HG03354 (cell line): ENCODE measurements around the gene SH2D3C.
A peak's percentile ranks its signal among the peaks of the same experiment; 100 is the strongest.
"Not testable (repeated sequence)": the region's sequence is repeated elsewhere in the genome, so short reads cannot be mapped to it uniquely, and the experiment has no call there.

Source experiments
- ATAC-seq: cut with Tn5 transposase; IDR thresholded peaks from one replicate; pipeline ENCODE4 v1.9.1; 2021; ENCODE audit warnings: mild to moderate bottlenecking; ENCODE audit not compliant: unreplicated experiment, poor library complexity, severe bottlenecking

Gene SH2D3C

DNA sequence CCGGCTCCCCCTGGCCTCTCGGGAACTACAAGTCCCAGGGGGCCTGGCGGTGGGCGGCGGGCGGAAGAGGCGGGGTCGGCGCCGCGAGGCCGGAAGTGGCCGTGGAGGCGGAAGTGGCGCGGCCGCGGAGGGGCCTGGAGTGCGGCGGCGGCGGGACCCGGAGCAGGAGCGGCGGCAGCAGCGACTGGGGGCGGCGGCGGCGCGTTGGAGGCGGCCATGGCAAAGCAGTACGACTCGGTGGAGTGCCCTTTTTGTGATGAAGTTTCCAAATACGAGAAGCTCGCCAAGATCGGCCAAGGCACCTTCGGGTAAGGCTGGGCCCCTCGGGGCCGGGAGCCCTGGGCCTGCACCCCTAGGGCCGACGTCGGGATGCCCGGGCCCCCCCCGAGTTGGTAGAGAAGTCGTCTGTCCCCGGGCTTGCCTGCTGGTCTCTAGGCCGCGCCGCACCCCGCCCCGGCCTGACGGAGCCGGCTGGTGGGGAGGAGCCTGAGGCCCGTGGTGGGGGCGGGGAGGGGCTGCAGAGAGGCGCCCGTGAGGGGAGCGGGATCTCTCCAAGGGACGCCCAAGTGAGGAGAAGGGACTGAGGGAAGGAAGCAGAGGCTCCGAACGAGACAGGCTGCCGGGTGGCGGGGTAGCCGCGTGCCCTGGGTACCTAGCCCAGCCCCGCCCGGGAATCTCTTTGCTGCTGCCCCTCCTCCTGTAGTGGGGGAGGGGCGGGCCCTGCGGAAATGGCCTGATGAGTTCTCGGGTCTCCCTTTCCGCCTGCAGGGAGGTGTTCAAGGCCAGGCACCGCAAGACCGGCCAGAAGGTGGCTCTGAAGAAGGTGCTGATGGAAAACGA is 7.7 kb upstream of the SH2D3C start, which contains the start of gene CDK9:
TSS of gene CDK9 (plus strand) at position 102 of the 840 bp plus-strand sequence. CDS start at position 217, 115 bp downstream.
- ATAC-seq, result peak; percentile 74

DNA sequence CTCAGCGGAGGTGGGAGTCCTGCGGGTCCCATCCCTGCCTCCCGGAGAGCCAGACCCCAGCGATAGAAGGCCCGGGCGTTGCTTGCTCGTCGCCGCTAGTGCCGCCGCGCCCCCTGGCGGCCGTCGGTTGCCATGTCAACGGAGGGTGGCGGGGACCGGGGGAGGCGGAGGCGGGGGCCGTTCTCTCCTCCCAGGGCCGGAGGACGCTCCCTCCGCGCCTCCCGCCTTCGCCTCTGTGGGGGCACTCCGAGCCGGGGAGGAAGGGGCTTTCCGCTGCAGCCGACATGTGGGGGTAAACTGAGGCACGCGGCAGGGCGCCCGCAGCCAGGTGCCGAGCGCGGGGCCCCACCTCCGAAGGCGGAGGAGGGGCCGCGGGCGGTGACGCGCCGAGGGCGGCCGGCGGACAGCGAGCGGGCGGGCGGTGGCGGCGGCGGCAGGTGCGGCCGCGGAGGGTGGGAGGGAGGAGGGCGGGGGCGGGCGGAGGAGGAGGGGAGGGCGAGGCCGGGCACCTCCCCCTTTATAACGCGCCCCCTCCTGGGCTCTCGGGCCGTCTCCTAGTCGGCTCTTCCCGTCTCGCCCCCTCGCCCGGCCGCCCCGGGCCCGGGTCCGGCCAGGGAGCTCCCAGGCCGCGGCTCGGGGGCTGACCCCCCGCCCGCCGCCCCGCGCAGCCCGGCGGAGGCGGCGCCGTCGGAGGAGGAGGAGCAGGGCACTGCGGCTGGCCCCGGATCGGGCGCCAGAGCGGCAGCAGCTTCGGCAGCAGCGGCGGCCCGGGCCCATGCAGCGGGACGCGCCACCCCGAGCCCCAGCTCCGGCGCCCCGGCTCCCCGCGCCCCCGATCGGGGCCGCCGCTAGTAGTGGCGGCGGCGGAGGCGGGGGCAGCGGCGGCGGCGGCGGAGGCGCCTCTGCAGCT is 6.8 kb upstream of the SH2D3C start:
- ATAC-seq, result peak; percentile 45

DNA sequence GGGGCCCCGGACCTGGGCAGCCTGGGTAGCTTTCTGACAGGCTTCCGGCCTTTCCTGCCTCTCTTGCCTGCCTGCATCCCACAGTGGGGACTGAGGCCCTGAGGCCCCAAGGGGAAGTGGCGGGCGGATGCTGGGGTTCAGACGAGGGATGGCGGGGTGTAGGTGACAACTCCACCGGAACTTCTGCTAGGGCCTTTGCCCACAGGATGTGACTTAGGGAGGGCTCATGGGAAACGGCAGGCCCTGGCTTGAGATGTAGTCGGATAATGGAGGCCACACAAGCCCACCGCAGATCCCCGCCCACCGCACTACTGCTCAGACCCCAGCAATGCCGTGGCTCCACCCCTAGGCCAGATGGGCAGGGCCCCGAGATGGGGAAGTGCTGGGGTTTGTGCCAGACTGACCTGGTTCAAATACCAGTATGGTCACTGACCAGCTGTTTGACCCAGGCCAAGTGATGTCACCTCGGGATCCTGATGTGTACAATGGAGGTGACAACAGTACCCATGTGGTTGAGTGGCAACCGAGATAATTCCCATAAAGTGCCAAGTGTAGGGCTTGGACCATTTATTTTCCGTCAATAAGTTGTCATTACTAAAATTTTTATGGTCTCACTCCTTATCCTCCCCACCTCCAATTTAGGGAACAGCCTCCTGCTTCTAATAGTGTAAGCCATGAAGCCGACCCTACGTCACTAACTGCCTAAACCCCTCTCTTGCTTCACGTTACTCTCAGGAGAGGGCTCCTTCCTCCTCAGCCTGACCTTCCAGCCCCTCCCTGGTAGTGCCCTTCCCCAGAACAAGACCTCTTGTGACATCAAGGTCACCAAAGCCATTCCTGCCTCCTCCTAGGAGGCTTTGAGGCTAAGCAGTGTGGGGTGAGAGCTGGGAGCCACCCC is 4.9 kb upstream of the SH2D3C start:
- no peak for ATAC-seq

DNA sequence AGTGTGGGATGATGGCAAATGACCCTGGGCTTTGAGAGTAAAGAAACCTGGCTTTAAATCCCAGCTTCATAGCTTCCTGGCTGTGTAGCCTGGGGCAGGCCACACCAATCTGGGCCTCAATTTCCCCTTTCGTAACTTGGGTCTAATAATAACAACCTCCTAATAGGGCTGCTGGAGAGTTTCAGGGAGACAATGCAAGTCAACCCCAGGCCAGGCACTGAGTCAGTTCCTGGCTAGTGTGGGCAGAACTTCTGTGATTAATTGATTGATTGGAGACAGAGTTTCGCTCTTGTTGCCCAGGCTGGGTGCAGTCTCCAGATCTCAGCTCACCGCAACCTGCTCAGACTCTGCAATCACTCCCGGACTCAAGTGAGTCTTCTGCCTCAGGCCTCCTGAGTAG is 3.3 kb upstream of the SH2D3C start:
- no peak for ATAC-seq

DNA sequence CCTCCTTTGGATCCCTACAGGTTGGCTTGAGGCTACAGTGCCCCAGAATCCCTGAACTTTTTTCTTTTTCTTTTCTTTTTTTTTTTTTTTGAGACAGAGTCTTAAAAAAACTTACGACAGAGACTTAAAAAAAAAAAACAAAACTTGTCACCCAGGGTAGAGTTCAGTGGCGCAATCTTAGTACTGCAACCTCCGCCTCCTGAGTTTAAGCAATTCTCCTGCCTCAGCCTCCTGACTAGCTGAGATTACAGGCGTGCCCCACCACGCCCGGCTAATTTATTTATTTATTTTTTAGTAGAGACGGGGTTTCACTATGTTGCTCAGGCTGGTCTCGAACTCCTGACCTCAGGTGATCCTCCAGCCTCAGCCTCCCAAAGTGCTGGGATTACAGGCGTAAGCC is 2.4 kb upstream of the SH2D3C start:
- ATAC-seq, result not testable (repeated sequence)

DNA sequence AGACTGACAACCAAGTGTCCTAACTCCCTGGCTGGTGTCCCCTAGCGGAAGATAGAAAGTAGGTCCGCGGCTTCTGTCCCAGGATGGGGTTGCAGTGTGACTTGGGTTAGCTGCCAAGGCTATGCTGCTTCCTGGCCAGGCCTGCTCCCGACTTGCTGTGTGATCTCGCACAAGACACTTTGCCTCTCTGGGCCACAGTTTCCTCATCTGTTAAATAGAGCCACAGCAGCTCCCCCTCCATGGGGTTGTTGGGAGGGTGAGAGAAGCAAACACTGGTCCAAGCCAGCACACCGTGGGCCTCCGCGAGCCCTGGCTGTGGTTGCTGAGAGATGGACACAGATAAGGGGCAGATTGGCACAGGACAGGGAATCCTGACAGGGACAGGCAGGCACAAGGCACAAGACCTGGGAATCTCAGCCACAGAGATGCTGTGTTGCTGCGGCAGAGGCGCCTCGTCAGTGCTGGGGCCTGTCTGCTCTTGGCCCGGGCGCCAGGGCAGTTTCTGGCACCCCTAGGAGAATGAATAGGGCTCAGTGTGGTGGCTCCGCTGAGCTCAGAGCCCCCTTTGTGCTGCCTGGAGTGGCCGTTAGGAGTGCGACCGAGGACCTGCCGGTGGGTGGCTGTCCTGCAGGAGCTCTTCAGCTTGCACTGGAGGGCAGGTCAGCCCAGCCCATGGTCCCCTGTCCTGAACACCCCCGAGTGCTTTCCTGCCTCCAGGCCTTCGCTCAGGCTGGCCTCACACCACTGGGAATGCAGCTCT is 1.8 kb upstream of the SH2D3C start:
- no peak for ATAC-seq

DNA sequence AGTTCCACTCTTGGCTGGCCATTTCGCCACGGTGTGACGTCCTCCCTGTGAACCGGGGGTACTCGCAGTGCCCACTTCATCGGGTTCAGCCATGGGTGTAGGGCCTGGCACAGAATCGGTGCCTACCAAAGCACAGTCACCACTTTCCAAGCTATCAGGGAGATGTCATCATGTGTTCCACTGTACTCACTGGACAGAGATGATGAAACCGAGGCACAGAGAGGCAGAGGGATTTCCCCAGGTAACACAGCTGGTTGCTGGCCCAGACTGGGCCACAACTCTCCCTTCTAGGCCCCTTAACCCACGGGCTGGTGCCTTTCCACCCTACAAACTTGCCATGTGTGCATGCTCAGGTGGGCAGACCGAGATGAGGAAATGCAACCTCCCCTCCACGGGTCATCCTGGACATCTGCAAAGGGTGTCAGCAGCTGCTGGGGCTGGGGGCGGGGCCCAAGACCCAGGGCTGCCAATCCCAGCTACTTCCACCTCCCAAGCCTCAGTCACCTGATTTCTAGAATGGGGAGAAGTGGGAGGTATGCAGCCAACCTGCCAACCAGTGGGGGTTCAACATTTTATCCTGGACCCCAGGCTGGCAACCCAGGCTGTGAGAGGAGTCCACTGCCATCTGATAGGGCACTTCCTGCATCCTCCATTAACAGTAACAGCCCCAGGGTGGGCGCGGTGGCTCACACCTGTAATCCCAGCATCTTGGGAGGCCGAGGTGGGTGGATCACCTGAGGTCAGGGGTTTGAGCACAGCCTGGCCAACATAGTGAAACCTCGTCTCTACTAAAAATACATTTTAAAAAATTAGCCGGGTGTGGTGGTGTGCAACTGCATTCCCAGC is 893 bp upstream of the SH2D3C start:
- ATAC-seq, result peak; percentile 46

DNA sequence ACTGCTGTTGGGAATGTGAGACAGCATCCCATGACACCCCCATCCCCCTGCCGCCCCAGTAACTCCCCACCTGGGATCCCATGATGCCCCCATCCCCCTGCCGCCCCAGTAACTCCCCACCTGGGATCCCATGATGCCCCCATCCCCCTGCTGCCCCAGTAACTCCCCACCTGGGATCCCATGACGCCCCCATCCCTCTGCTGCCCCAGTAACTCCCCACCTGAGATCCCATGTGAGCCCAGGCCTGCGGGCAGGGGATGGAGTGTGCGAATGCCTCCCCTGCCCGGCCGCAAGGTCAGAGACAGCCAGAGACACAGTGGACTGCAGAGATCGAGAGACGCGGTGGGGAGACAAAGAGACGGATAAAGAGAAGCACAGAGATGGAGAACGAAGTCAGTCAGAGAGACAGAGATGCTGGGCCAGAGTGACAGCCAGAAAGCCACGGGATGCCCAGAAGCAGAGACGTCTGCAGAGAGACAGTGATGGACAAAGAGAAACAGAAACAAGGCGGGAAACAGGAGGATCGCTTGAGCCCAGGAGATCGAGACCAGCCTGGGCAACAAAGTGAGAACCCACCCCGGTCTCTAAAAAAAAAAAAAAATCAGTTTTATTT is 992 bp downstream of the SH2D3C start:
- no peak for ATAC-seq

DNA sequence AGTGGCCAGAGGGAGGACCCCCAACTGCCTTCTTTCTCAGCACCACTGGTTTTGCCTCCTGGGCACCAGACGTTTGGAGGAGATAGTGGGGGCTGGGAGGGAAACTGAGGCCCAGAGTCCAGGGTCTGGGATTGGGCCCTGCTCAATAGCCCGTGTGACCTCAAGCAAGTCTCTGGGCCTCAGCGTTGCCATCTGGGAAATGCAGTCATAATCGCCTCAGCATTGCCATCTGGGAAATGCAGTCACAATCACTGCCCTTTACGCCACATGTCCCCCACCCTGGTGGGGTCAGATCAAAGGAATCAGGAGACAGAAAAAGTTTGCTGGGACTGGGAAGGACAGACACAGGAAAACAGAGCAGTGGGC is 1.6 kb downstream of the SH2D3C start:
- no peak for ATAC-seq

DNA sequence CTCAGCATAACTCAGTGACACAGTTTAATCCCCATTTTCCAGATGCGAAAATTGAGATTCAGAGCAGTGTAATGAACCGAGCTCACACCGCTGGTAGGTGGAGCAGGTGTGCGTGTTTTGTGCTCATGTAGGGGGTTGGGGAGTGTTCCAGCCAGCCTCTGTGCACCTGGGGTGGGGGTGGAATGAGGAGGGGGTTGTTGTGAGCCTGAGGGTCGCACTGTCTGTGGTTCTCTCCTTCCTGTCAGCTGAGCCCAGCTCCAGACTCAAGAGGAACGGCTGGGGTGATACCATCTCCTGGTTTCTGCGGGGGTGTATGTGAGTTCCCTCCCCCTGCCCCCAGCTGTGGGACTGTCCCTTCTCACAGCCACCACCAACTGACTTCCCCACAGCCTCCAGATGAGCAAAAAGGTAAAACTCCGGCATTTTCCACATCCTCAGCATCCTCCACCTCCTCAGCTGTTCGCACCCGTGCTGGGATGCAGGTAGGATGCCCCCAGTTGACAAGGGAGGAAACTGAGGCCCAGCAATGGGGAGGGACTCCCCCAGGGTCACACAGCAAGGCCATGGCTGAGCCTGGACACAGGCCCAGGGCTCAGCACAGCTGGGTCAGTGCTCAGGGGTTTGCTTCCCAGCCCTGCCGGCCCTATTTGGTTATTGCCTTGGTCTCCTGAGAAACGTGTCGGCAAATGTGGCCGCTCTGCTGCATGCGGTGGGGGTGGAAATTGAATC is 2.1 kb downstream of the SH2D3C start:
- peak; percentile 43 for ATAC-seq

DNA sequence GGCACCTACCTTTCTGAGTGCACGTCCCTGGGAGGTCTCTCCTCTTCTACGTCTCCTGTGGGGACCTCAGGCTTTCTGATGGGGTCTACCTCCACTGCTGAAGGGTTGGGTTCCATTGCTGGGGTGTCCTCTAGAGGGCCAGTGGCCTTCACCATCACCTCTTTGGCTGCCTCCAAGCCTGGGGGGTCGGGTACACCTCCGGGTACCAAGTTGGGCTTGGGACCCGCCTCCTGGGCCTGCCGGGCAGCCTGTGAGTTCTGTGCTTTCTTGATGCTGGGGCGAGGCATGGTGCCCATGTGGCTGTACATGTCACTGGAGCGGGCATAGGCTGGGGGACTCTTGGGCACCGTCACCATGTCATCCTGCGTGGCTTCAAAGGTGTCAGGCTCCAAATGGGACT is 4.5 kb downstream of the SH2D3C start:
- ATAC-seq, result no peak

DNA sequence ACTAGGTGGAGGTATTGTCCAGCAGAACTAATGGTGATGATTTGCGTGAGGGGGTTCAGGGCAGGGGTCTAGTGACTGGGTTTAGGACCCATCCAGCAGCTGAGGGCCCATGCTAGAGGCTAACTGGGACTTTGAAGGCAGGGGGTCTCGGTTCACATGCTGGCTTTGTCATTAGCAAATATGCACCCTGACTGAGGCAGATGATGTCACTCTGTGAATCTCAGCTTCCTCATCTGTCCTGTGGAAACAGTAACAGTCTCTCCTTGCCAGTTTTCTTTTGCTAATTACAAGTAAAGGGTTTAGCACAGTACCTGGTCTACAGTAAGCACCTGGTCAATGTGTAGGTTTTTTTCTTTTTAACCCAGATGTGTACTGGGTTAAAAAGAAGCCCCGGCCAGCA is 5.2 kb downstream of the SH2D3C start:
- no peak for ATAC-seq

DNA sequence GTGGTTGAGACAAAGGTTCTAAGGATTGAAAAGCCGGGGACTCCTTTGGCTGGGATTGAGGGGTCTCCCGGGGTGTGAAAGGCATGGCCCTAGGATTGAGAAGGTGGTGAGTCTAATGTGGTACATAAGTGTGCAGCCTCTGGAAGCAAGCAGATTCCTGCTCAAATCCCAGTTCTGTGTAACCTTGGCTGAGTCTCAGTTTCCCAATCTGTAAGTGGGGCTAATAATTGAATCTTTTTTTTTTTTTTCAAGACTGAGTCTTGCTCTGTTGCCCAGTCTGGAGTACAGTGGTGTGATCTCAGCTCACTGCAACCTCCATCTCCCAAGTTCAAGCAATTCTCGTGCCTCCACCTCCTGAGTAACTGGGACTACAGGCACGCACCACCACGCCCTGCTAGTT is 5.9 kb downstream of the SH2D3C start:
- ATAC-seq, result no peak

DNA sequence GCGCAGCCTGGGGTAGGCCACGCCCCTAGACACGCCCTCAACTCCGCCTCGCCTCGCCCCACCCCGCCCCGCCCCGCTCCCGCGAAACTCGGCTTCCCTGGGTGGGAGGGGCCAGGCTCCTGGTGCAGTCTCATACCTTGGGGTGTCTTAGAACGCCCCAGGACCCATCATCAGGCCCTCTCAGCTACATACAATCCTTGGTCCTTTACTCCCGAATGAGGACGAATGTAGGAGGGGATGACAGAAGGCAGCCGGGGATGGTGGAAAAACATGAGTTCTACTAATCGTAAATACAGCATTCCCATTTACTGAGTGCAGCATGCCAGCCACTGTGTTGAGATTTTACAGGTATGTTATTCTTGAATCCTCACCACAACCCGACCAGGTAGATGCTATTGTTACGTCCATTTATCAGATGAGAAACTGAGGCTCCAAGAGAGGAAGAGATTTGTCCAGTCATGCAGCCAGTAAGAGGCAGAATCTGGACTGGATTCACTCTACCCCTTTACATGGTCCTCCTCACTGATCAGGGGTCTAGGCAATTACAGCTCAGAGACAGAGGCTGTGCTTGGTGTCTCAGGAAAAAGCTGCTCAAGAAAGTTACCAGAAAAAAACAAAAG is 6.8 kb downstream of the SH2D3C start:
- no peak for ATAC-seq

DNA sequence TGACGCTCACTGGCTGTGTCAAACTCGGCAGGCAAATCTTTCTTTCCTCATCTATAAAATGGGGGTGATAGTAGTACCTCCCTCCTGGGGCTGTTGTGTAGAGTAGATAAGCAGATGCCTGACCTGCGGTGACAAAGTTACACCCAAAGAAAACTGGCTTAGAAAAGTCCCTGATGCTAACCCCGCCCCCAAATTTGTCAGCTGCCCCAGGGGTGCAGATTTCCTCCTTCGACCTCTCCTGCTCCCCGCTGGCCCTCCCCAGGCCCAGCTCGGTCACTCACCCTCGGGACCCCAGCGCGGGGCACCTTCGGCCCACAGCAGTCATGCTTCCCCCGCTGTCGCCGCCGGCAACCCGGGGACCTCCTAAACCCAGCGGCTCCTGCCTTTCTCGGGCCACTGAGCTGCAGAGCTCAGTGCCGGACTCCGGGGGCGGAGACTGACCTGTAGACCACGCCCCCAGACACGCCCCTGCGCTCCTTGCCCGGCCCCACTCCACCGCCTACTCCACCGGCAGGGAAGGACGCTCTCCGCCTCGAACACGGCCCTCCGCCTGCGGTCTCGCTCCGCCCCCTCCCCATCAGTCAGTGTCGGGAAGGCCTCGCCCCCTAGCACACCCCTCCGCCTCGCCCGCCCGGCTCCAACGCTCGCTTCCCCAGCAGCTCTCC is 7.4 kb downstream of the SH2D3C start:
- peak; percentile 87 for ATAC-seq

DNA sequence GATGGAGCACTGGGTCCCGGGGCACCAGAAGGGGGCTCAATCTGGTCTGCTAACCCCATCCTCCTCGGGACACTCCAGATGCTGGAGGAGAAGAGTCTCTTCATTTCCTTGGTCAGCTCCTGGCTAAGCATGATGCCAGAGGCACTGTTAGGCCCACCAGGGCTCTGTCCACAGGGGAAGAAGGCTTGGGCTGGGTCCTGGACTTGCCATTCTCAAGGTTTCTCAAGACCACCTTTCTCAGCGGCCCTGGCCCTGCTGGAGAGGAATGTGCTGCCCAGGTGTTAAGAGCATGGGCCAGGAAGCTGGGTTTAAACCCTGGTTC is 7.9 kb downstream of the SH2D3C start:
- no peak for ATAC-seq
